GM12878 (cell line): ENCODE data around the gene NUFIP1. TPM values are rescaled to one million over a fixed set of nuclear protein-coding genes. Genes with fewer than 3 reads are reported as not detected.

Experiments
- BHLHE40 ChIP-seq, 2 experiments: fragments of 450-650 bp in 1 of 2; IDR thresholded peaks; 2 replicates each; pipeline ENCODE4 v1.6.1; 2011 to 2017; ENCODE audit warnings: low read depth in 2 of 2, borderline replicate concordance in 1 of 2, improper control_type of control experiment in 1 of 2, low read length in 1 of 2, mild to moderate bottlenecking in 1 of 2
- EP300 ChIP-seq, 2 experiments: fragments of 150-350 bp in 1 of 2; IDR thresholded peaks; 2 replicates each; pipeline ENCODE4 v1.6.1; 2011 to 2012; ENCODE audit warnings: low read depth in 2 of 2, low read length in 2 of 2, borderline replicate concordance in 1 of 2, improper control_type of control experiment in 1 of 2, inconsistent platforms in 1 of 2; ENCODE audit not compliant: control insufficient read depth in 1 of 2
- FOS ChIP-seq: IDR thresholded peaks from 3 replicates; pipeline ENCODE4 v1.6.1; 2011; ENCODE audit warnings: borderline replicate concordance; ENCODE audit not compliant: insufficient read length; ENCODE audit errors: extremely low read depth
- HCFC1 ChIP-seq: fragments of 150-350 bp; IDR thresholded peaks from 2 replicates; pipeline ENCODE4 v1.6.1; 2014; ENCODE audit warnings: low read length
- KDM1A ChIP-seq: fragments of 200-600 bp; sonication (generic); IDR thresholded peaks from 2 replicates; pipeline ENCODE4 v1.6.1; 2016; ENCODE audit warnings: borderline replicate concordance
- MXI1 ChIP-seq: fragments of 150-350 bp; IDR thresholded peaks from 2 replicates; pipeline ENCODE4 v1.6.1; 2011; ENCODE audit warnings: low read depth, mild to moderate bottlenecking, inconsistent platforms, low read length, improper control_type of control experiment
- PBX3 ChIP-seq: IDR thresholded peaks from 2 replicates; pipeline ENCODE4 v1.6.1; 2011; ENCODE audit warnings: mild to moderate bottlenecking, low read depth, low read length, moderate library complexity; ENCODE audit not compliant: insufficient replicate concordance
- POLR2AphosphoS5 ChIP-seq: IDR thresholded peaks from 2 replicates; pipeline ENCODE4 v1.6.1; 2011; ENCODE audit warnings: mild to moderate bottlenecking, low read length, inconsistent platforms
- TCF12 ChIP-seq: IDR thresholded peaks from 2 replicates; pipeline ENCODE4 v1.6.1; 2011; ENCODE audit warnings: low read depth, mild to moderate bottlenecking, low read length
- YBX1 ChIP-seq: fragments of 450-650 bp; IDR thresholded peaks from 2 replicates; pipeline ENCODE4 v1.6.1; 2016; ENCODE audit warnings: antibody characterized with exemption
- ZBTB4 ChIP-seq: fragments of 450-650 bp; formaldehyde crosslinking; IDR thresholded peaks from 2 replicates; pipeline ENCODE4 v1.4.0; 2022; ENCODE audit warnings: mild to moderate bottlenecking, moderate library complexity
- ZNF592 ChIP-seq: fragments of 450-650 bp; IDR thresholded peaks from 2 replicates; pipeline ENCODE4 v1.6.1; 2017; ENCODE audit warnings: mild to moderate bottlenecking, moderate library complexity
- ZNF622 ChIP-seq: fragments of 450-650 bp; IDR thresholded peaks from 2 replicates; pipeline ENCODE4 v1.6.1; 2017; ENCODE audit warnings: mild to moderate bottlenecking, inconsistent platforms
- ZZZ3 ChIP-seq: IDR thresholded peaks from 2 replicates; pipeline ENCODE4 v1.6.1; 2011; ENCODE audit warnings: low read depth; ENCODE audit not compliant: control insufficient read depth, insufficient read length
- polyA plus RNA-seq, 11 experiments: library from polyadenylated mRNA; depleted of rRNA in 4 of 11; unstranded in 6 of 11; stranded (reverse) in 5 of 11; fragments of >200 nt; fragmentation: Nextera tagmentation in 4 of 11; fragmentation: Illumina TruSeq in 1 of 11; extraction: Ambion mirVana in 4 of 11; extraction: Trizol in 1 of 11; gene quantifications; 1 replicate in 1 of 11; 2 replicates in 10 of 11; pipeline versions ENCODE4 v1.2.1 to v1.2.3, GENCODE V29; 2011 to 2016; ENCODE audit warnings: inconsistent platforms in 2 of 11, missing spikeins in 2 of 11, low read depth in 1 of 11
- total RNA-seq, 4 experiments: library from RNA; depleted of rRNA in 3 of 4; stranded (reverse); fragments of >200 nt in 3 of 4; fragmentation: Illumina TruSeq in 1 of 4; extraction: Trizol in 1 of 4; gene quantifications; 2 replicates each; pipeline versions ENCODE4 v1.2.1 to v1.2.3, GENCODE V29; 2013 to 2021
- TF ChIP-seq, protein P1 (sequence below): fragments of 450-650 bp; conservative IDR thresholded peaks from 2 replicates; pipeline ENCODE4 v1.6.1; 2017; ENCODE audit warnings: mild to moderate bottlenecking, moderate library complexity

Gene NUFIP1
- total and polyA plus RNA-seq, 10 of the 15 experiments (the other 5 are each of a cell fraction or from before 2014, with no cell fraction given): 2.5 to 11.2 (median 7.0) TPM

DNA sequence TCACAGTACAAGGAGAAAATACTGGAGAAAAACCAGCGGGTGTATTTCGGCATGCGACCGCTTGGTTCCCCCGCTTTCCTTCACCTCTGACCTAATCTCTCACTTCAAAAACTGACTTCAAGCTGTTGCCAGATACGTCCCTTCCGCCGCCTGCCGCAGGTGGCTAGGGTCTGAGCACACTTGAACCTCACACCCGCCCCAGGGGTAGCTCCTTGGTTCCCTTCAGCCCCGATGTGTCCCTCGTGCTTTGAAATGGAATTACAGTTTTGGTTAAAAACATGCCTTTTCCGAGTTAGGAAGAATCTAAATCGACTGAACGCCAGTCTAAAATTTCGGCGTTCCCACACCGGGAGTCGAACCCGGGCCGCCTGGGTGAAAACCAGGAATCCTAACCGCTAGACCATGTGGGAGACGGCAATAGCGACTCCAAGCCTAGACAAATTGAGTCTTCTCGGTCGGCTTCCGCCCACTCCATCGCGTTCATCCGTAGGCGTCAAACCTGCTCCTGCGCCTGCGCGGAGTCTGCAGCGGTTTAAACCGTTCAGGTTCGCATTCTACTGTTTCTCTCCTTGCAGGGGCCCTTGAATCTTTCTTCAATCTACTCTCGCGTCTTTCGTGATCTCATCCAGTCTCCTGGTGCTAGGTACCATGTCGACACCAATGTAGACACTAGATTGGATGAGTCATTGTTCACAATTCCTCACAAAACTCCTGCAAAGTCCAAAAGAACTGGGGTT is 71.5 kb downstream of the NUFIP1 start (continued):
- TF ChIP-seq BHLHE40 (IDR thresholded peaks at IDR 0.05; ENCODE audit: borderline replicate concordance in 1 of 2, low read depth in 2 of 2, low read length in 1 of 2) (peak; percentile 8 to 39; a peak in 2 of 4 replicates), HCFC1 (peak; percentile 45; the same call in 1 of the 2 replicates), YBX1 (no peak), ZZZ3 (no peak), ZNF622 (no peak), FOS (no peak), TCF12 (0 out of 2 replicates have a peak, but pooled peaks have one; percentile 44), KDM1A (no peak), POLR2AphosphoS5 (peak; percentile 15; the same call in 1 of the 2 replicates), PBX3 (no peak), ZBTB4 (CRISPR knock-in tag) (no peak), ZNF592 (no peak), EP300 (IDR thresholded peaks at IDR 0.05; ENCODE audit: borderline replicate concordance in 1 of 2, control insufficient read depth in 1 of 2, low read depth in 2 of 2, low read length in 2 of 2) (peak in 1 of 2 experiments; percentile 79; a peak in 2 of 4 replicates), MXI1 (peak; percentile 79)
- TF ChIP-seq, protein P1, sequence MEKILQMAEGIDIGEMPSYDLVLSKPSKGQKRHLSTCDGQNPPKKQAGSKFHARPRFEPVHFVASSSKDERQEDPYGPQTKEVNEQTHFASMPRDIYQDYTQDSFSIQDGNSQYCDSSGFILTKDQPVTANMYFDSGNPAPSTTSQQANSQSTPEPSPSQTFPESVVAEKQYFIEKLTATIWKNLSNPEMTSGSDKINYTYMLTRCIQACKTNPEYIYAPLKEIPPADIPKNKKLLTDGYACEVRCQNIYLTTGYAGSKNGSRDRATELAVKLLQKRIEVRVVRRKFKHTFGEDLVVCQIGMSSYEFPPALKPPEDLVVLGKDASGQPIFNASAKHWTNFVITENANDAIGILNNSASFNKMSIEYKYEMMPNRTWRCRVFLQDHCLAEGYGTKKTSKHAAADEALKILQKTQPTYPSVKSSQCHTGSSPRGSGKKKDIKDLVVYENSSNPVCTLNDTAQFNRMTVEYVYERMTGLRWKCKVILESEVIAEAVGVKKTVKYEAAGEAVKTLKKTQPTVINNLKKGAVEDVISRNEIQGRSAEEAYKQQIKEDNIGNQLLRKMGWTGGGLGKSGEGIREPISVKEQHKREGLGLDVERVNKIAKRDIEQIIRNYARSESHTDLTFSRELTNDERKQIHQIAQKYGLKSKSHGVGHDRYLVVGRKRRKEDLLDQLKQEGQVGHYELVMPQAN: no peak
